Cerebellar nuclear complex (tissue), 1 donor: ENCODE data around the gene RPS27.

ENCODE experiments used
- DNase-seq, 2 experiments: peaks; one replicate each; lab custom pipeline; 2025; lab: John Stamatoyannopoulos, UW

Gene RPS27

GRCh38 chr1:153990468-153991150 lies at the start of gene RPS27:
Gene RPS27, plus strand, starts transcription at chr1:153990762. Its CDS starts 35 bp downstream, at chr1:153990797.
- peak; percentile 85 to 98 for DNase-seq

DNA sequence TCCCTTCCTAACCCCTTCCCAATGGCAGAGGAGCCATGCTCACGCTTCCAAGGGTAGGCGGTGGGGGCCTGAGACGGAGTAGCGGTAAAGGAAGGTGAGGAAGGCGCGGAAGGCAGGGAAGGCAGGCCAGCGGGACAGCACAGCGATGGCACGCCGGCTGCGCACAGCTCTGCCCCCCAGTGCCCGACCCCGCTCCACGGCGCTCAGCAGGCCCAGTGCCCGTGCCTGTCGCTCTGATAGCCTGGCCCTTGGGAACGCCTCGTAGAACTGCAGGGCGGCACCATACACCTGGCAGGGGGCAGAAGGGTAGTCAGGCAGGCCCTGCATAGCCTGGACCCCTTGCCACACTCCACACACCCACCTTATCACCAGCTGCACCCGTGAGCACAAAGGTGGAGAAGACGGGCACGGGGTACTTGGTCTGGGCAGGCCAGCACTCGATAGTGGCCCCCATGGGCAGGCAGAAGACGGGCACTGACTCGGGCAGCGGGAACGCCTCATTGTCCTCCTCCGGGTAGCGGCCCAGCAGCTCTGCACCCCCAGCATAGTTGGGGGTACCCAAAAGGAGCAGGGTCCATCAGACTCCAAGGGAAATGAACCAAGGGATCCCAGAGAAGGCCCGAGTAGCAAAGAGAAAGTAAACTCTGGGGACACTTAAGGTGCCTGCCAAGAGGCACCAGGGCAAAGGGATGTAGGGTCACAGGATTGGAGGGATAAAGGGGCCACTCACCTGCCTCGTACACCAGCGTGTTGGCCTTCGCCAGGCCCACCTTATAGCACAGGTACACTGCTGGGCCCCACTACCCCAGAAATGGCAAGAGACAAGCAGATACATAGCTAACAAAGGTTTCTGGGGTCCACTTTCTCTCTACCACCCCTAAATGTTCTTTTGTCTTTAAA lies 48.5 kb upstream of the RPS27 start:
- no peak for DNase-seq

GRCh38 chr1:153942766-153943549 lies 47.6 kb upstream of the RPS27 start:
- DNase-seq = no peak

- no peak for DNase-seq
Measured at GRCh38 chr1:153944005-153944826, 46.3 kb upstream of the RPS27 start.

- no peak for DNase-seq
Measured at GRCh38 chr1:153944827-153945117, 45.8 kb upstream of the RPS27 start.

DNA sequence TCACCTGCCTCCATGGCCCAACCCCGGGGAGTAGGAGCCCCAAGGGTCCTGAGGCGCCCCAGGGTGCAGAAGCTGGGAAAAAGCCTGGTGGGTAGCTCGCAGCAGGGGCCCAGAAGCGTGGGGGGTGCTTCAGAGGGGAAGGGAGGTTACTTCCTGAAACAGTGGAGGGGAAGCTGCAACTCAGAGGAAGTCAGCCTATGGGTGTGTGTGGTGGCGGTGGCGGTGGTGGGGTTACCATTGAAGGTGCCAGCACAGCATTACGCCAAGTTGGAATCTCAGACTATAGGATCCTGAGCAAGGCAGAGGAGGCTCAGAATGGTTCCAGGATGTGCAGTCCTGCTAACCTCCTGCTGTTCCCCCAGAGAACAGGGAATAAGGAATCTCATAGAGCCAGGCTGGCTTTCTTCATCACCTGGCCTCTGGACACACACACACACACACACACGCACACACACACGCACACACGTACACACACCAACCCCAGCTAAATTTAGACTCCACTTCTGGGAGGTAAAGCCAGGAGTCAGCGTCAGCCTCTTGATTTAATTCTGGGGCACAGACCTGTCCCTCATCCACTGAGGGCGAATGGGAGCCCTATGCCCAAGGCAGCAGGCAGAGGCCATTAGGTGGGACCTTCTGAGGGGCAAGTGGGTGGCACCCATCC lies 45.3 kb upstream of the RPS27 start:
- no peak for DNase-seq

GRCh38 chr1:153945795-153946621 lies 44.6 kb upstream of the RPS27 start:
- DNase-seq = no peak

- DNase-seq = peak in 1 of 2 experiments; percentile 33
Measured at GRCh38 chr1:153946622-153947241, 43.8 kb upstream of the RPS27 start, which contains the start of gene DENND4B. Gene DENND4B, minus strand, starts transcription at chr1:153946718. Its CDS starts 2,344 bp downstream, at chr1:153944374.

GRCh38 chr1:153951183-153951582 lies 39.4 kb upstream of the RPS27 start:
- no peak for DNase-seq

DNA sequence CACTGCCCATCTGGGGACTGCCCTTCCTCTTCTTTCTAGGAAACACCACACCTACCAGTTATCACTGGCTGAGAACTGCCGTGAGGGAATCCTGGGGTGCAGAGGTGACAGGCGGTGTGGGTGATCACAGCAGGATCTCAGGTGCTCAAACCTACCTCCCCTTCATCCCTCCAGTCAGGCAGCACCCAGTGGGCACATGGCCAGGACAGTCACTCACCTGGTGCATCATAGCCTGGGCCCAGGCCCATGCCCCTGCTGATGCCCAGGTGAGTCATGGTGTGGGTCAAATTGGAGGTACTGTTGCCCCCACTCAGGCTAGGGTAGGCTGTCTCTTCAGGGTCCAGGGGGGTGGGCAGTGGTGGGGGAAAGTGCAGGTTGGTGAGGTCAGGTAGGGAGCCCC lies 38.8 kb upstream of the RPS27 start:
- DNase-seq = no peak

GRCh38 chr1:153953859-153954365 lies 36.6 kb upstream of the RPS27 start:
- DNase-seq = no peak

GRCh38 chr1:153954826-153955225 lies 35.7 kb upstream of the RPS27 start:
- DNase-seq = no peak

DNA sequence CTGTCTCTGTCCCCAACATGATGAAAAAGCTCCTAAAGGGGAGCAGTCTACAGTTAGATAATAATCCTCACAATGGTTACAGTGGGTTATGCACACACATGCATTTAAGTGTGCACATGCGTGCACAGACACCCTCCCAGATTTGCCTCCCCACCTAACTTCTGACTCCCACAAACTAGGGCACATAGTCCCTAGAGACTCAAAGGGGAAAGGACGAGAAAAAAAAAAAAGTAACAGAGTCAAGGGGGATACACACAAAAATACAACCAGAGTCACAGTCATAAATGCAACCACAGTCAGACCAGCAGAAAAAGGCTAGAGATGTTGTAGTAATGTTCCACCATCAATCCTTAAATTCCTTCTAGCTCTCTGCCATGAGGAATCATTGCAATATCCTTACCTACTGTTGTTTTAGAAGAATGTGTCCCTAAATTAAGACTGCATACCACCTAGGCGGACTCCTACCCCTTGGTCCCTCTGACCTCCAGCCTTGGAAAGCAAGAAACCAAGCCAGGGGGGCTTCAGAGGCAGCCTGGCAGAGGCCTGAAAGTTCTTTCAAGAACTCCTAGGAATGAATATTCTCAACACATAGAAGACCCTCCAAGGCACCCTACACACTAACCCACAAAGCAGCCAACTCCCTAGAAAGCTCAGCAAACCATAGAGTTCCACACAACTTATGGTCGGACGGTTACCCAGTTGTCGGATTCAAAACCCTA lies 33.4 kb upstream of the RPS27 start:
- DNase-seq = no peak

- no peak for DNase-seq
Measured at GRCh38 chr1:153957744-153958110, 32.8 kb upstream of the RPS27 start.

- peak; percentile 94 to 99 for DNase-seq
Measured at GRCh38 chr1:153958111-153958960, 32.2 kb upstream of the RPS27 start, which contains the start of gene CRTC2. Gene CRTC2, minus strand, starts transcription at chr1:153958612. Its CDS starts 115 bp downstream, at chr1:153958497.

GRCh38 chr1:153958961-153959260 lies 31.7 kb upstream of the RPS27 start:
- DNase-seq = no peak

DNA sequence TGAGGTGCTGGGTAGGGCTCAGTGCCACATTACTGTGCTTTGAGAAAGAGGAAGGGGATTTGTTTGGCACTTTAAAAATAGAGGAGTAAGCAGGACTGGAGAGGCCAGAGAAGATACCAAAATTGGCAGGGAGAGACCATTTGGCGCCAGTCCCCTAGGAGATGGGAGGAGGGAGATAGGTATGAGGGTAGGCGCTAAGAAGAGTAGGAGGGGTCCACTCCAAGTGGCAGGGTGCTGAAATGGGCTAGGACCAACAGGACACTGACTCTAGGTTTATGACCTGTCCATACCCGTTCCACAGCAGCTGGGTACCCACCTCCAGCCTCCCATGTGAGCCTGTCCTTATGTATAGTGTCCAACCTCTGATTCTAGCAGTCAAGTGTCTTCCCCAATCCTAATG lies 31.1 kb upstream of the RPS27 start:
- DNase-seq = no peak

GRCh38 chr1:153960206-153960605 lies 30.4 kb upstream of the RPS27 start:
- no peak for DNase-seq
